AG20443 (cell line): Measurements from ENCODE around the gene TRMT61A.
A peak's percentile ranks its signal among the peaks of the same experiment; 100 is the strongest.
"Not testable (repeated sequence)": the region's sequence is repeated elsewhere in the genome, so short reads cannot be mapped to it uniquely, and the experiment has no call there.

ENCODE experiments used
- DNase-seq: peaks from one replicate; pipeline ENCODE4 v3.0.0; 2012; ENCODE audit warnings: low spot score, mixed read lengths

Gene TRMT61A

DNA sequence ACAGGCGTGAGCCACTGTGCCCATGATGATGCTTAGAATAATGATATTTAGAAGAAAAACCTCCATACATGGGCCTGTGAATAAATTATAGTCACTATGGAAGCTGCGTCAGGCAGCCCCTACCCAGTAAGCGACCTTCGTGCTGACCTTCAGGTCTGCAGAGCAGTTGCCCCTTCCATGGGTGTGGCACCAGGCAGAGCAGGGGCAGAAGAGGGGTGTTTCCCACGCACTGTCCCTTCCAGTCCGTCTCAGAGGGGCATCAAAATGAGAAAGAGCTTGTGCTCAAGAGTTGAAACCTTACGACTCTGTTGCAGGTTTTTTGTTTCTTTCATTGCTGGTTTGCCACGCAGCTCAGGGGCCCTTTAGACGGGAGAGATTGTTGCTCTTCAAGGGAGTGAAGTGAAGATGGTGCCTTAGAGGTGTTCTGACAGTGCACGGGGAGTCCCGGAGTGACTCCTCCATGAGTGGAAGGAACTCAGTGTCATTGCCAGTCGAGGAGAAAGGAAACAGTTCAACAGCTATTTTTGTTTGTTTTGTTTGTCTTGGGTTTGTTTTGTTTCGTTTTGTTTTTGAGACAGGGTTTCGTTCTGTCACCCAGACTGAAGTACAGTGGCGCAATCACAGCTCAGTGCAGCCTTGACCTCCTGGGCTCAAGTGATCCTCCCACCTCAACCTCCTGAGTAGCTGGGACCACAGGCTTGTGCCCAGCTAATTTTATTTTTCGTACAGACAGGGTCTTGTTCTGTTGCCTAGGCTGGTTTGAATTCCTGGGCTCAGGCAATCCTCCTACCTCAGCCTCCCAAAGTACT is 20.3 kb upstream of the TRMT61A start:
- peak; percentile 1 for DNase-seq

GRCh38 chr14:103509864-103510723 is 18.9 kb upstream of the TRMT61A start:
- DNase-seq, result no peak

DNA sequence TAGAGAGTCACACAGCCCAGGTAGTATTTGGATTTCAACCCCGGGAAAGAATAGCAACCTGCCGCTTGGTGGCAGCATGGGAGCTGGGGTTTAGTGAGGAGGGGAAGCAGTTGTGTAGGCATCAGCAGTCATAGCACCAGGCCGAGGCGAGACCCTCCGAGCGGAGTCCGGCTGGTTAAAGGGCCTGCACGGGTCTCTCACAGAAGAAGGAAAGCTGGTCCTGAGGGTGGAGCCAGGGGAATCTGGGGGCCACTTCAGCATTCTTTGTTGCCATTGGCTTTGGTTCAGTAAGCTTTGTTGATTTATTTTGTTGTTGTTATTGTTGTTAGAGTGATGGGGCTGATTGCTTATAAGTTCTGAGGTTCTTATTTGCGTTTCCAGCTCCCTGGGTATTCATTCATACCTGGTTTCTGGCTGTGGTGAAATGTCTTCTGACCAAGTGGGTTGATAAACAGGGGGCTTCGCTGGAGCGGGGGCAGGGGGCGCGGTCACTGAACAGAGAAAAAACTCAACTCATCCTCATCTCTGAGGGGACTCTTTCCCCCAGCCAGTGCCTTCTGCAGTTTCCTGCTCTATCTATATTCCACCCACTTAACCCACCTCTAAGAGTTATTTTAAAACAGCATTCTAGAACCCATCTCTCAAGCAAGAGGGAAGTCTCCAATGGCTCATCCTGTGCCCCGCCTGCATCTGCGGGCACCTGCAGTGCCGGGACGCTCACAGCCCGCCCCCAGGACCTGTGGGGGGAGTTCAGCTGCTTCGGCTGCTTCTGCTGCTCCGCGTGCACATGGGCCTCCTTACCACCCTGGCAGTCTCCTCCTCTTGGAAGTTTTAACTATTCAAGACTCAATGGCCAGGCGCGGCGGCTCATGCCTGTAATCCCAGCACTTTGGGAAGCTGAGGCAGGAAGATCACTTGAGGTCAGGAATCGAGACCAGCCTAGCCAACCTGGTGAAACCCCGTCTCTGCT is 18.0 kb upstream of the TRMT61A start:
- no peak for DNase-seq

DNA sequence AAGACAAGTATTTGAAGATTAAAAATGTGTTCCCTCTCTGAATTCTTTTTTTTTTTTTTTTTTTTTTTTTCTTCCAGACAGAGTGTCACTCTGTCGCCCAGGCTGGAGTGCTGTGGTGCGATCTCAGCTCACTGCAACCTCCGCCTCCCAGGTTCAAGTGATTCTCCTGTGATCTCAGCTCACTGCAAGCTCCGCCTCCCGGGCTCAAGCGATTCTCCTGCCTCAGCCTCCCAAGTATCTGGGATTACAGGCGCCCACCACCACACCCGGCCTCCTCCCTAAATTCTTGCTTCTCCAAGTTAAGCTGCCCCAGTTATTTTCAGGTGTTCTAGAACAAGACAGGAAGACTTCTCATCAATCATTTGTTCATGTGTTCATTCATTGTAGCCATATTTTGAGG is 16.8 kb upstream of the TRMT61A start:
- DNase-seq, result not testable (repeated sequence)

DNA sequence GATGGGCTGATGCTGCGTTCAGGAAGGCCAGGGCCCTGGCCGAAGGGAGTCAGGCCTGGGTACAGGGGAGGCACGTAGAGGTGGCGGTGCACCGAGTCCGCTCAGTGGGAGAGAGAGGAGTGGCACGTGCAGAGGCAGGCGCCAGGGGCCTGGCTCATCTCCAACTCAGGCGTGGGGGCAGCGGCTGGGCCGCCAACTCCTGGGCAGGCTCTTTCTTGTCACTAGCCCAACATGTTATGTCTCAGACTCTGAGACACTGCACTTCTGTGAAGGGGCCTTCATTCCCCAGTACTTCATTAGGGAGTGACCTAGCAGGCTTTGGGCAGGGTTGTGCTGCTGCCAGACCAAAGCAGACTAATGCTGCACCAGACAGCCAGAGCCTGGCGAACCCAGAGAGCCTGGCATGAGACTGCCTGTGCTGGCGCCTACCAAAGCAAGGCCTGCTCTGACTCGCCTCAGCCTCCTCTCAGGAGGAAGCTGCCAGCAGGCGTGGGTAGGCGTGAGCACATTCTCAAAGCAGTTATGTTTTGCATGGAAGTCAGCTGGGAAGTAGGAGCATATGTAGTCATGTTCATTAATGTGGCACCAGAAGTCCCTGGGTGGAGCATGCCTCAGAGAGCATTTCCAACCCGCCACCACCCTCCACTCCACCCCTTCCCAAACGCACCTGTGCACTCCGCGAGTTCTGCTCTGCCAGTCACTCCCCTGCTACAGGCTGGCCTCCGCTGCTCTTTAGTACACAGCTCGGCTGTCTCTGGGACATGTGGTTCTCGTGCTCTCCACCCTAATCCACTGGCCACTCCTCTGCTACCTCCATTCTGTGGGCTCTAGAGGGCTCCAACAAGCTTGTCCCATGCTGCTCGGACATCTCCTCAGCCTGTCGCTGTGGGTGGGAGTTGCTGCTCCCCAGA is 16.0 kb upstream of the TRMT61A start:
- peak; percentile 93 for DNase-seq

GRCh38 chr14:103514596-103515421 is 14.2 kb upstream of the TRMT61A start:
- DNase-seq, result no peak

- no peak for DNase-seq
These were observed 12.4 kb upstream of the TRMT61A start for GRCh38 chr14:103516426-103517173.

GRCh38 chr14:103517174-103517566 is 11.8 kb upstream of the TRMT61A start:
- DNase-seq, result no peak

DNA sequence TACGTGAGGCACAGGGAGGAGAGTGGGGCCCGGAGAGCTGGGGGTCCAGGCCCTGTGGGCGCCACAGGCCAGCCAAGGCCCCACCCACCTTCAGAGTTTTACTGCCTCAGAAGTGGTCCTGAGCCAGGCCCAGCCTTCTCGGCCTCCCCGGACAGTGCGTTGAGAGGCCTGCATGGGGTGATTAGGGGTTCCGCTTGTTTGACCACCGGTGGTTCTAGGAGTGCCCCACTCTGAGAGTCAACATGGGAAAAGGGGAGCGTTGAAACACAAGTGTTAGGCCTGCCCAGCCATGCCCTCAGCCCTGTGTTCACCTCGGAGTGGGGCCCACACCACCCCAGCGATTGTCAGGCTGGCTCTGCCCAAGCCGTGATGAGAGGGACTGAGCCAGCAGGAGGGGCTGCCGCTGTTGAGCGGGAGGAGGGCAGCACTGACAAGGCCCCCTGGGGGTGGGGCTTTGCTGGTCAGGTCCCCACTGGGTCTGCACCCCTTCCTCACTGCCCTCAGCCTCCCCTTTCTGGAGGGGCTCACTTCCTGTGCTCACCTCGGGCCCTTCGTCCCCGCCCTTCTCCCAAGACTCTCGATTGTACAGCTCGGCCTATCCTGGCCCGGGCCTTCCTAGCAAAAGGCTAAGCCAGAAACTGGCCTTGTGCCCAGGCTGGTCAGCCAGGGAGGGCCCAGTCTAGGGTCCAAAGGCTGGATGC is 11.1 kb upstream of the TRMT61A start:
- DNase-seq, result peak; percentile 43

DNA sequence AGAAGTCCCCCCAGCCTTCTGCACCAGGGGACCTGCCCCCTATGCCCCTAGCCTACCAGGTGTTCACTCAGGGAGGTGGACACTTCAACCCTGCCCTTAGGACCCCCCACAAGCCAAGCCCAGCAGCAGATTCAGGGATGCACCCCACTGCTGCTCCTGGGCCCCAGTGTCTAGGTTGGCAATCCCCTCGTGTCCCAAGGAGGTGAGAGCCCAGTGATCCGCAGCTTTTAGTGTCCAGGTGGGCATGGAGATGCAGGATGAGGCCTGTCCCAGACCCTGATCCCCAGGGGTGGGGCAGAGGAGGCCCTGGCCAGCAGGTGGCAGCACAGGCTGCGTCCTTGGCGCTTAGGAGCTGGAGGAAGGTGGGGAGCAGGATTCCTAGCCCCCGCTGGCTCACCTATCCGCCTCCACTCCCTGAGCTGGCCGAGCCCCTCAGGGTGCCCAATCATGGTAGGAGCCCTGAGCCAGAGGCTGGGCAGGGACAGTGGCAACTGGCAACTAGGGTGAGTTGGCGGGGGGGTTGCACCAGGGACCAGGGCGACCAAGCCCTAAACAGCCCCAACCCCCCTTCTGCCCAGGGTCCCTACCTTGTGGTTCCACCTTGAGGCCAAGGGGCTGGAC is 10.5 kb upstream of the TRMT61A start:
- peak; percentile 84 for DNase-seq

- DNase-seq, result no peak
These were observed 9.8 kb upstream of the TRMT61A start for GRCh38 chr14:103519043-103519836.

GRCh38 chr14:103519837-103520212 is 9.2 kb upstream of the TRMT61A start:
- no peak for DNase-seq

GRCh38 chr14:103520269-103520656 is 8.7 kb upstream of the TRMT61A start:
- DNase-seq, result no peak

GRCh38 chr14:103520657-103521437 is 8.1 kb upstream of the TRMT61A start:
- peak; percentile 87 for DNase-seq

- DNase-seq, result no peak
These were observed 7.5 kb upstream of the TRMT61A start for GRCh38 chr14:103521438-103521950.

GRCh38 chr14:103521951-103522563 is 6.9 kb upstream of the TRMT61A start:
- DNase-seq, result no peak
